Transverse colon (tissue), 4 donors: ENCODE measurements around the gene GNG13. TPM values are rescaled to one million over a fixed set of nuclear protein-coding genes. Genes with fewer than 3 reads are reported as not detected.

Experiments used
- DNase-seq: peaks from one replicate; pipeline ENCODE4 v3.0.0-alpha.2; 2019
- H3K27ac ChIP-seq, 4 donors: fragments of 200-600 bp; sonication (generic); 2 replicates each; pipeline ENCODE4 v1.5.1; 2016 to 2018; ENCODE audit warnings: inconsistent platforms in 4 of 4
- H3K27me3 ChIP-seq: fragments of 200-600 bp; sonication (generic); 2 replicates; pipeline ENCODE4 v1.5.1; 2017; ENCODE audit warnings: inconsistent platforms
- H3K36me3 ChIP-seq, 4 donors: fragments of 200-600 bp; sonication (generic); 2 replicates each; pipeline ENCODE4 v1.5.1; 2017 to 2019; ENCODE audit warnings: inconsistent platforms in 4 of 4
- H3K4me1 ChIP-seq, 4 donors: fragments of 200-600 bp; sonication (generic); 2 replicates each; pipeline ENCODE4 v1.5.1; 2017 to 2020; ENCODE audit warnings: inconsistent platforms in 4 of 4
- H3K4me3 ChIP-seq, 4 donors: fragments of 200-600 bp; sonication (generic); 1 replicate in 1 of 4; 2 replicates in 3 of 4; pipeline versions ENCODE4 v1.5.1 to v1.6.1; 2017 to 2019; ENCODE audit warnings: inconsistent platforms in 4 of 4
- H3K9me3 ChIP-seq, 2 donors: fragments of 200-600 bp; sonication (generic); 2 replicates each; pipeline ENCODE4 v1.5.1; 2017 to 2019; ENCODE audit warnings: inconsistent platforms in 2 of 2
- CTCF ChIP-seq, 5 experiments: fragments of 200-600 bp in 3 of 5; fragments of 450-650 bp in 2 of 5; sonication (generic) in 3 of 5; IDR thresholded peaks; 1 replicate in 2 of 5; 2 replicates in 3 of 5; pipeline ENCODE4 v1.5.1; 2016 to 2017; ENCODE audit warnings: antibody characterized with exemption in 5 of 5, inconsistent platforms in 3 of 5, mild to moderate bottlenecking in 2 of 5, moderate library complexity in 1 of 5
- EP300 ChIP-seq: sonication (generic); formaldehyde crosslinking; IDR thresholded peaks from one replicate; pipeline ENCODE4 v1.6.1; 2017; ENCODE audit warnings: antibody characterized with exemption, low read depth
- POLR2A ChIP-seq: fragments of 450-650 bp; IDR thresholded peaks from one replicate; pipeline ENCODE4 v1.6.1; 2016; ENCODE audit warnings: antibody characterized with exemption, mild to moderate bottlenecking, moderate library complexity
- POLR2AphosphoS5 ChIP-seq, 3 donors: sonication (generic); formaldehyde crosslinking; IDR thresholded peaks; one replicate each; pipeline ENCODE4 v1.6.1; 2016; ENCODE audit warnings: antibody characterized with exemption in 3 of 3
- WGBS, 2 donors: methylation state at CpG; one replicate each; pipeline ENCODE4 v1.1.5; 2018; ENCODE audit warnings: low coverage in 1 of 2; 5-methylcytosine and 5-hydroxymethylcytosine counted together
- in situ Hi-C, 4 donors: fragments of 200-750 bp; cut with MboI; loops; one replicate each; pipeline versions ENCODE4 v1.15.0 to v1.15.1; 2017; ENCODE audit warnings: low sequenced_read_pairs in 3 of 4, low pct_ligation_motif_present in 1 of 4, low pct_unique_long_range_greater_than_20kb in 1 of 4
- intact Hi-C: fragments of 100-400 bp; cut with DNase I; formaldehyde crosslinking; loops from one replicate; pipeline ENCODE4 v1.15.1; 2023; ENCODE audit warnings: low total_unique reads
- total RNA-seq, 4 donors: library from RNA; depleted of rRNA; stranded (reverse); fragments of >200 nt; gene quantifications; one replicate each; pipeline ENCODE4 v1.1.0, GENCODE V29; 2016

Gene GNG13
- total RNA-seq, 4 donors from 2014 or later, result 0.48 TPM; not detected in 3

- in situ Hi-C loops, result no loop called here
- Histone ChIP-seq H3K4me3 (no peak overlapping the region), H3K27ac (no peak overlapping the region), H3K4me1 (no peaks in the 10 kb centered on the region), H3K9me3 (no peaks in the 10 kb centered on the region), H3K36me3 (no peaks in the 10 kb centered on the region), H3K27me3 (peaks cover 36% of the 10 kb centered on the region)
- no peak for DNase-seq
- TF ChIP-seq EP300 (no peak), POLR2AphosphoS5 (IDR thresholded peaks at IDR 0.05) (no peak), CTCF (IDR thresholded peaks at IDR 0.05) (no peak)
- intact Hi-C loops, result no loop called here
- WGBS, 2 donors, result 93% methylated on average over 2 of the region's 2 CpGs; no CpG with 5 or more reads in 1 of the 2 donors
Measured at GRCh38 chr16:797120-797420, 3.5 kb downstream of the GNG13 start.

GRCh38 chr16:796296-797119 lies 4.0 kb downstream of the GNG13 start:
- no peak for DNase-seq
- in situ Hi-C loops, result no loop called here
- no peaks in the 10 kb centered on the region for H3K4me1 ChIP-seq
- 91% methylated on average over 38 of the region's 38 CpGs; no CpG with 5 or more reads in 1 of the 2 donors for WGBS, 2 donors
- TF ChIP-seq POLR2AphosphoS5 (IDR thresholded peaks at IDR 0.05) (no peak), POLR2A (no peak), EP300 (no peak), CTCF (IDR thresholded peaks at IDR 0.05) (no peak)
- H3K4me3 ChIP-seq, result no peak overlapping the region
- intact Hi-C loops, result no loop called here
- peaks cover 31% of the 10 kb centered on the region for H3K27me3 ChIP-seq
- no peak overlapping the region for H3K27ac ChIP-seq
- no peaks in the 10 kb centered on the region for H3K9me3 ChIP-seq
- no peaks in the 10 kb centered on the region for H3K36me3 ChIP-seq

- peak; percentile 50 for DNase-seq
- WGBS, 2 donors, result 65% methylated on average over 14 of the region's 33 CpGs; no CpG with 5 or more reads in 1 of the 2 donors
- Histone ChIP-seq H3K27me3 (peaks cover 23% of the 10 kb centered on the region), H3K36me3 (no peaks in the 10 kb centered on the region), H3K9me3 (no peaks in the 10 kb centered on the region), H3K4me3 (no peak overlapping the region), H3K4me1 (no peaks in the 10 kb centered on the region), H3K27ac (no peak overlapping the region)
- intact Hi-C loops, result no loop called here
- in situ Hi-C loops, result no loop called here
- TF ChIP-seq POLR2A (no peak), CTCF (IDR thresholded peaks at IDR 0.05) (no peak), EP300 (no peak), POLR2AphosphoS5 (IDR thresholded peaks at IDR 0.05) (no peak)
Measured at GRCh38 chr16:795580-796229, 4.8 kb downstream of the GNG13 start.

GRCh38 chr16:794853-795466 lies 5.6 kb downstream of the GNG13 start:
- Histone ChIP-seq H3K27me3 (peaks cover 15% of the 10 kb centered on the region), H3K4me3 (no peak overlapping the region), H3K27ac (no peak overlapping the region), H3K4me1 (no peaks in the 10 kb centered on the region), H3K36me3 (no peaks in the 10 kb centered on the region), H3K9me3 (no peaks in the 10 kb centered on the region)
- intact Hi-C loops, result no loop called here
- in situ Hi-C loops, result no loop called here
- TF ChIP-seq POLR2A (no peak), POLR2AphosphoS5 (IDR thresholded peaks at IDR 0.05) (no peak), CTCF (IDR thresholded peaks at IDR 0.05) (no peak), EP300 (no peak)
- DNase-seq, result no peak
- 65% methylated on average over 23 of the region's 31 CpGs; no CpG with 5 or more reads in 1 of the 2 donors for WGBS, 2 donors
